Measurements from ENCODE around the gene RABGAP1L.
"Not testable (repeated sequence)": the region's sequence is repeated elsewhere in the genome, so short reads cannot be mapped to it uniquely, and the experiment has no call there.

RABGAP1L gene

DNA sequence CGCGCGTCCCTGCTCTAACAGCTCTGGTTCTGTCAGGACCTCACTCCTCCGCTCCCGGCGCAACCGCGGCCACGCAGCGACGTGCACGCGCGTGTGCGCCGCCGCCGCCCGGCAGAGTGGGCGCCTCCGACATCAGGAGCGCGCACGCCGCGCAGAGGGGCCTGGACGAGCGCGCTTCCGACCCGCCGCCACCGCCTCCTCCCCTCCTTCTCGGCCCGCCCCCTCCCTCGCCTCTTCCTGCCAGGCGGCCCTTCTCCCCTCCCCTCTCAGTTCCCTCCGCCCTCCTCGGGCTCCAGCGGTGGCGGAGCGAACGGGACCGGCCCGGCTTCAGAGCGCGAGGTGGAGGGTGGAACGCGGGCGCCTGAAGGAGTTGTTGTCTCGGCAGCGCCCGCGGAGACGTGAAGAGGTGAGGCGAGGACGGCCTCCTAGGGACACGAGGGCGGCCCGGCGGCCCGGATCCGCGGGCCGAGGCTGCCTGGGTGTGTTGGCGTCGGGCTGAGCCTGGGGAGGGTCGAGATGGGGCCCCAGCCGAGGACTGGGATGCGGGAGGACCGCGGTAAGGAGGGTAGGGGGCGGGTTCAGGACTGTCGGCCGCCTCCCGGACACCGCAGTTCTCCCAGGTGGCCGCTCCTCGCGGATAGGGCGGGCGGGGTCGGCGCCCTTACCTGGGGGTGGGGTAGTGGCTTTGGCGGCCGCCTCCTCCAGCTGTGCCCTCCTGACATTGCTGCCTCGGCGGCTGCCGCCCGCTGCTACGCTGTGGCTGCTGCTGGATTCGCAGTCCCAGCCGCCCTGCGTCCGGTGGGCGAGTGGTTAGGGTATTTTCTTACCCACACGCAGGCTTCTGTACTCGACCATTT is at the start of gene RABGAP1L:
Gene RABGAP1L (plus strand): TSS at position 269 of the 857 bp plus-strand sequence.
- no peak for TF ChIP-seq JUND (IDR thresholded peaks at IDR 0.05; ENCODE audit: low read depth)
- in situ Hi-C loops (cut with HindIII; ENCODE audit: low pct_unique_long_range_greater_than_20kb, low sequenced_read_pairs): no loop called here
- DNase-seq (ENCODE audit: low read depth in 1 of 2, low spot score in 1 of 2): peak; percentile 87 to 98

DNA sequence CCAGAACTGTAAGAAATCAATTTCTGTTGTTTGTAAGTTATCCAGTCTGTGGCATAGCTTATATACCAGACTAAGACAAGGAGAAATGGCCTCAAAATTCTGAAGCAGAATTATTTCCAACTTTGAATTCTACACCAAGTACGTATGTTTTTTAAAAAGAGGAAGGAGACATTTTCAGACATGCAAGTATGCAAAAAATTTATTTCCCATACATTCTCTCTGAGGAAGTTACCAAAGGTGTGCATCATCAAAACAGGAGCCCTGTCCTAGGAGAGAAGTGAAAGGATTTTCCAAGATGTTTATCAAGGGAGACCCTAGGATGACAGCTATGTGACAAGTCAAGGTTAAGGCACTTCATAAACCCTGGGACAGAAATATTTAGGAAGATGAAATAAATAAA is 49.3 kb upstream of the RABGAP1L start:
- TF ChIP-seq JUND (IDR thresholded peaks at IDR 0.05; ENCODE audit: low read depth): no peak
- no peak for DNase-seq (ENCODE audit: low read depth in 1 of 2, low spot score in 1 of 2)
- in situ Hi-C loops (cut with HindIII; ENCODE audit: low pct_unique_long_range_greater_than_20kb, low sequenced_read_pairs): no loop called here

DNA sequence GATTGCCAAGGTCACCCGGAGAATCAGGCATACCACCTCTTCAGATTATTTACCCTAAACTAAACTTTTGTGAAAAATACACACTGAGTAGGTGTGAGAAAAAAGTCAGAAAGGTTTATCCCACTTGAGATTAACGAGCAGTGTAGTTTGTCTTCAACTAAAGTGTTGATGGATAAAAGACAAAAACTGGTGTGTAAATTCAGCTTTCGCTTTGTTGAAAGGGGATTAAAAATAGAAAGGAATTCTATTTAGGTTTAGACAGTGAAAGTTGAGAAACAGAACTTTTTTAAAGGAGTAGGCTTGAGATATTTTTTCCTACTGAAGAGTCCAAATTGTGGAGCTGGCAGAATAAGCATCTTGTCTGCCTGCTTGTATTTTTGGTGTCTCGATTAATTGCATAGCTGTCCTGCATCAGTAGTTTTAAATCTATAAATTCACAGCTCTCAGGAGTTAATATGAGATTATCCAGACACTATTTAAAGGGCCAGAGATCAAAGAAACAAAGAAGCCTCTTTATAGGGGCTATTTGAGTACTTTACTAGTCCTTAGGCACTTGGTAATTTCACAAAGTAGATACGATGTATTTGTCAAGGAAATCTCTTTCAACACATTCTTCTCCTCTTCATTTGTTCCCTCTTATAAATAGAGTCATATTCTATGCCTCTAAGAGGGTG is 46.7 kb upstream of the RABGAP1L start:
- TF ChIP-seq JUND (IDR thresholded peaks at IDR 0.05; ENCODE audit: low read depth): no peak
- in situ Hi-C loops (cut with HindIII; ENCODE audit: low pct_unique_long_range_greater_than_20kb, low sequenced_read_pairs): no loop called here

DNA sequence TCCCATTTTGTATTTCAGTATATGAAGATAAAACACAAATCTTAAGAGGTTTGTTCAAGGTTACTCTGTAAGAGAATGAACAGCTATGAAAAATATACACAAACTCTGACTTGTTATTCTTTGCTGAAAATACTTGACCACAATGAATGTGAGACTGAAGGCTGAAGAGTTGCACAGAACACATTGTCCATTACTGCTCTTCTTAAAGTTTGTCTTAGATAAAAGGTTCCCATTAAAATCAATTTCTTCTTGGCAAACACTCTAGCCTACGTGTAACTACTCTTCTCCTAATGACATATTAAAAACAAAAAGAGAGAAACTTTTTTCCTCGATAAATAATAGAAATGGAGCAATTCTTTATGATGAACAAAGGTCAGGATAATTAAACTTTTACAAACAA is 45.2 kb upstream of the RABGAP1L start:
- DNase-seq (ENCODE audit: low read depth in 1 of 2, low spot score in 1 of 2): no peak
- no peak for TF ChIP-seq JUND (IDR thresholded peaks at IDR 0.05; ENCODE audit: low read depth)
- in situ Hi-C loops (cut with HindIII; ENCODE audit: low pct_unique_long_range_greater_than_20kb, low sequenced_read_pairs): no loop called here

More for the DNA sequence above, 46.7 kb upstream of the RABGAP1L start:
- no peak for DNase-seq (ENCODE audit: low read depth in 1 of 2, low spot score in 1 of 2)

DNA sequence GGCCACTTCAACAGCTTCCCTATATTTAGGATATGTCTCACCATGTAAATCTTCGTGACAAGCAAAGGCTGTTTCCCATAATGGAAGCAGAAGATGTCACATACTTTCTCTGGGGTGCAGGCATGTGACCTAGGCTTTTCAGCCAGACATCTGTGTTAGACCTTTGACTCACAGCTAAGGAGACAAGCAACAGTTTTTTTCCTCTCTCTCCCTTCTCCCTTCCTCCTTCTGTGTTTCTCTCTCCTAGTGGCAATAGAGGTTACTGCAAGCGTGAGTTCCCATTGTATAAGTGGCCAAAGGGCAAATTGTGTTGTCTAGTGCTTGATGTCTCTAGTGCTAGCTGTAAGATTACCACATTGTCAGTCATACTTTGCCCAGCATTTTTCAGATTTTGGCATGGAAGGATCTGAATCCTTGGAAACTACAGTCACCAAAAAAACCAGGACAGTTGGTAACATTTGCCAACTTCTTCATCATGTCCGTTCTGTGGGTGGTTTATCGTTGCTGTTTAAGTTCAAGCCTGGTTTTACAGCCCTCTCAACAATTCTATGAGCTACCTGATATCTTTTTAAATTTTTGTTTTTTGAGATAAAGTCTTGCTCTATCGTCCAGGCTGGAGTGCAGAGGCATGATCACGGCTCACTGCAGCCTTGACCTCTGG is 44.4 kb upstream of the RABGAP1L start:
- in situ Hi-C loops (cut with HindIII; ENCODE audit: low pct_unique_long_range_greater_than_20kb, low sequenced_read_pairs): no loop called here
- TF ChIP-seq JUND (IDR thresholded peaks at IDR 0.05; ENCODE audit: low read depth): no peak
- peak; percentile 21 to 84 for DNase-seq (ENCODE audit: low read depth in 1 of 2, low spot score in 1 of 2)

DNA sequence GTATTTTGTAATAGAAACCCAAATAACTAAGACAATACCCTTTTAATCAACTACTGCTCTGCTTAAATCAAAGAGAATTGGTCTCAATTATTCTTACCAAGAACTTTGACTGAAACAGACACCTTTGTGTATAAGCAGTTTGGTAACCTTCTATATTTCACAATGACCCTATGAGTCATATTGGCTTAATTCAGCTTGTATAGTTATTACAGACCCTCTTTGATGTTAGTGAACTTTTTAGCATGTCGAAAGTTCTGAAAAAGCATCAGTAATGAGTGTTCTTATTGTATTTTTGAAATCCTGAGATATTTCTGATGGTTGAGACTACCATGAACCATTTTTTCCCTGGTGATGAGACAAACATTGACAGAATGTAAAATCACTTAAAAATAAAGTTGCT is 43.3 kb upstream of the RABGAP1L start:
- DNase-seq (ENCODE audit: low read depth in 1 of 2, low spot score in 1 of 2): no peak
- in situ Hi-C loops (cut with HindIII; ENCODE audit: low pct_unique_long_range_greater_than_20kb, low sequenced_read_pairs): no loop called here
- TF ChIP-seq JUND (IDR thresholded peaks at IDR 0.05; ENCODE audit: low read depth): no peak

DNA sequence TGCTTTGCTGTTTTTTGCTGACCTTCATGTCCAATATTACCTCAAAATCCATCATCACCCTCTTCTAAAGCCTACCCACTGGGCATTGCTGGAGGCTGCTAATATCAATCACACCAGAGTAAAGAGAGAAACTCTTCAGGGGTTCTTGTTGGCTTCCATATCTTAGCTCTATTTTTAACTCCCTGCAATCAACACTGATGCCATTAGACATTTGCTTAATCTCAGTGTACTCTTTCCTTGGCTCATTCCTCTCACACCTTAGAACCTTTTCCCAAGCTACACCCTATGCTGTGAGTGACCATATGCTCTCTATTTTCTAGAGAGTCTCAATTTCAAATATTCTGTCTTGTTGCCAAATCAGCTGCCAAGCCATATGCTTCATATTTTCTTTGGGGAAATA is 40.6 kb upstream of the RABGAP1L start:
- in situ Hi-C loops (cut with HindIII; ENCODE audit: low pct_unique_long_range_greater_than_20kb, low sequenced_read_pairs): no loop called here
- no peak for TF ChIP-seq JUND (IDR thresholded peaks at IDR 0.05; ENCODE audit: low read depth)
- no peak for DNase-seq (ENCODE audit: low read depth in 1 of 2, low spot score in 1 of 2)

DNA sequence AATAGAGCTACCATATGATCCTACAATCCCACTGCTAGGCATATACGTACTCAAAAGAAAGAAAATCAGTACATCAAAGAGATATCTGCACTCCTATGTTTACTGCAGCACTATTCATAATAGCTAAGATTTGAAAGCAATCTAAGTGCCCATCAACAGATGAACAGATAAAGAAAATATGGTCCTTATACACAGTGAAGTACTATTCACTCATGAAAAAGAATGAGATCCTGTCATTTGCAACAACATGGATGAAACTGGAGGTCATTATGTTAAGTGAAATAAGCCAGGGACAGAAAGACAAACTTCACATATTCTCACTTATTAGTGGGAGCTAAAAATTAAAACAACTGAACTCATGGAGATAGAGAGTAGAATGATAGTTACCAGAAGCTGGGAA is 37.0 kb upstream of the RABGAP1L start:
- DNase-seq (ENCODE audit: low read depth in 1 of 2, low spot score in 1 of 2); in situ Hi-C loops (cut with HindIII; ENCODE audit: low pct_unique_long_range_greater_than_20kb, low sequenced_read_pairs): not testable (repeated sequence)

DNA sequence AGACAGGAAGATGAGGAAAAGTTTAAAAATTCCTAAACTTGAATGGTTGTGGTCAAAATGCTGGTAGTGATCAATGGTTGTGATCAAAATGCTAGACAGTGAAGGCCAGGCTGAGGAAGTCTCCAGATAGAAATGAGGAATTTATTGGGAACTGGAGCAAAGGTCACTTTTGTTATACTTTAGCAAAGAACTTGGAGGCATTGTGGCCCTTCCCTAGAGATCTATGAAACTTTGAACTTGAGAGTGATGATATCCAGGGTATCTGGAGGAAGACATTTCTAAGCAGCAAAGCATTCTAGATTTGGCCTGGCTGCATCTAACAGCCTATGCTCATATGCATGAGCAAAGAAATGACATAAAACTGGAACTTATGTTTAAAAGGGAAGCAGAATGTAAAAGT is 35.5 kb upstream of the RABGAP1L start:
- no peak for DNase-seq (ENCODE audit: low read depth in 1 of 2, low spot score in 1 of 2)
- no peak for TF ChIP-seq JUND (IDR thresholded peaks at IDR 0.05; ENCODE audit: low read depth)
- in situ Hi-C loops (cut with HindIII; ENCODE audit: low pct_unique_long_range_greater_than_20kb, low sequenced_read_pairs): no loop called here

DNA sequence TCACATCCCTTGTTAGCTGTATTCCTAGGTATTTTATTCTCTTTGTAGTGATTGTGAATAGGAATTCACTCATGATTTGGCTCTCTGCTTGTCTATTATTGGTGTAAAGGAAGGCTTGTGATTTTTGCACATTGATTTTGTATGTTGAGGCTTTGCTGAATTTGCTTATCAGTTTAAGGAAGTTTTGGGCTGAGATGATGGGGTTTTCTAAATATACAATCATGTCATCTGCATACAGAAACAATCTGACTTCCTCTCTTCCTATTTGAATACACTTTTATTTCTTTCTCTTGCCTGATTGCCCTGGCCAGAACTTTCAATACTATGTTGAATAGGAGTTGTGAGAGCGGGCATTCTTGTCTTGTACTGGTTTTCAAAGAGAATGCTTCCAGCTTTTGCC is 32.1 kb upstream of the RABGAP1L start:
- in situ Hi-C loops (cut with HindIII; ENCODE audit: low pct_unique_long_range_greater_than_20kb, low sequenced_read_pairs); DNase-seq (ENCODE audit: low read depth in 1 of 2, low spot score in 1 of 2): not testable (repeated sequence)

DNA sequence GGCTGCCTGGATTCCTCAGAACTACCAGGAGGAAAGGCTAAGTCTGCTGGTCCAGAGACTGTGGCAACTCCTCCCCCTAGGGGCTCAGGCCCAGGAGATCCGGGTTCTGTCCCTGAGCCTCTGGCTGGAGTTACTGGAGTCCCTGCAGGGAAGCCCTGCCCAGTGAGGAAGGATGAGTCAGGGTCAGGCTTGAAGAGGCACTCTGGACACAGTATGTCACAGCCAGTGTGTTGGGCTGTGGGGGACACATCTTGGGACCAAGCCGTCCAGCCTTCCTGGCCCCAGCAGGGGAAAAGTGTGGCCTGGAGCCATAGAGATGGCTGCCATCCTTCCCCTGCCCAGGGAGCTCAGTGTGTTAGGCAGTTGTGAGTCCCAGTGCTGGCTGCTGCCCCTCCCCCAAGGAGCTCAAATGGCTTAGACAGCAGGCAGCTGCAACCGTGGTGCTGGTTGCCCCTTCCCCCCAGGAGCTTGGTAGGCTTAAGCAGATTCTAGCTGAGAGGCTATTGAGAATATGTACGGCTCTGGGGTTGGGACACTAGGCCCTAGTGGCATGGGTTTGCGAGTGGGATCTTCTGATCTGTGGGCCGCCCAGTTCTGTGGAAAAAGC is 28.2 kb upstream of the RABGAP1L start:
- no peak for TF ChIP-seq JUND (IDR thresholded peaks at IDR 0.05; ENCODE audit: low read depth)
- in situ Hi-C loops (cut with HindIII; ENCODE audit: low pct_unique_long_range_greater_than_20kb, low sequenced_read_pairs): no loop called here

DNA sequence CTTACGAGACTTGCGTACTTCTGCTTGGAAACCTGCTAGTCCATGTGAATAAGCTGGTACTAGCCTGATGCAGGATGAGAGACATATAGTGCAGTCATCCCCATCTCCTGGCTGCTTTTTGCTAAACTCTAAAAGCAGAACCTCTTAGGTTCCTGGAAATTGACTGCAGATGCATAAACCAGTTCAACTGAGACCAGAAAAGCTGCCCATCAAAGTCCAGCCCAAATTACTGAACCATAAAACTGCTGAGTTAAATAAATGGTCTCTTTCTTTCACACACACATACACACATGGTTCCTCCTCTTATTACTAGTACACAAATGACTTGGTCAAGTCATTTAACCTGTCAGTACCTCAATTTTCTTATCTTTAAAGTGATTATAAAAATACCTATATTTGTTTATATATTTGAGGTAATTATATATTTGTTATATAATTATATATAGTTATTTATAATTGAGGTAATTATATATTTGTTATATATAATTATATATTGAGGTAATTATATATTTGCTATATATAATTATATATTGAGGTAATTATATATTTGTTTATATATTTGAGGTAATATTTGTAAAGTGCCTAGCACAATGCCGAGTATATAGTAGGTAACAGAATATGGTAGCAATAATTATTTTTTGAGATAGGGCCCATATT is 25.2 kb upstream of the RABGAP1L start:
- no peak for TF ChIP-seq JUND (IDR thresholded peaks at IDR 0.05; ENCODE audit: low read depth)
- in situ Hi-C loops (cut with HindIII; ENCODE audit: low pct_unique_long_range_greater_than_20kb, low sequenced_read_pairs): no loop called here
- DNase-seq (ENCODE audit: low read depth in 1 of 2, low spot score in 1 of 2): no peak

More for the DNA sequence above, 28.2 kb upstream of the RABGAP1L start:
- no peak for DNase-seq (ENCODE audit: low read depth in 1 of 2, low spot score in 1 of 2)
